Astrocyte of the hippocampus (primary cell): ENCODE results near the gene VAV1.
"Not testable (repeated sequence)": the region's sequence is repeated elsewhere in the genome, so short reads cannot be mapped to it uniquely, and the experiment has no call there.

Source experiments
- DNase-seq: peaks from one replicate; pipeline ENCODE4 v3.0.0; 2011; ENCODE audit warnings: low read depth, low spot score

Gene VAV1

DNA sequence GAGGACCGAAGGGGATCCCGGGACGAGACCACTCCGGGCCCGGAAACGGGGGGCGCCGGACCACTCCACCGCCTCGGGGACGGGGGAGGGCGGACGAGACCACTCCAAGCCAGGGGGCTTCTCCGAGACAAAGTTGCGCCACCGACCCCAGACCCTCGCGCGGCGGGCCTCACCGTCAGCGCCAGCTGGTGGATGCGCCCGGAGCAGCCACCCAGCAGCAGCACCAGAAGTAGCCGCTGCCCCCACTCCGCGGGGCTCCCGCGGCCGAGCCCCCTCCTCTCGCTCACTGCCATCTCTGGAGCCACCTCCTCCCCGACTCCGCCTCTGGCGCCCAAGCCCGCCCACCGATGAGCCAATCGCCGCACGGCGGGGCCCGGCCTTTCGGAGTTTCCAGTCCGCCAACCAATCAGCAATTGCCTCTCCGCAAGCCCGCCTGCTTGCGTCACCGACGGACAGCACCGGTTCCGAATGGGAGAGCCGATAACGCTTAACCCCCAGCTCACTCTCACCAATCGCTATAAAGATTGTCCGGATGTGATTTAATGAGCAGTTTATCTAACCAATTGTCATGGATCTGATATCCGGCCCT lies 35.1 kb upstream of the VAV1 start, which contains the start of gene GPR108:
TSS of gene GPR108 (minus strand) at position 297 of the 589 bp plus-strand sequence. CDS start at position 293, 4 bp downstream.
- DNase-seq, result peak; percentile 100

DNA sequence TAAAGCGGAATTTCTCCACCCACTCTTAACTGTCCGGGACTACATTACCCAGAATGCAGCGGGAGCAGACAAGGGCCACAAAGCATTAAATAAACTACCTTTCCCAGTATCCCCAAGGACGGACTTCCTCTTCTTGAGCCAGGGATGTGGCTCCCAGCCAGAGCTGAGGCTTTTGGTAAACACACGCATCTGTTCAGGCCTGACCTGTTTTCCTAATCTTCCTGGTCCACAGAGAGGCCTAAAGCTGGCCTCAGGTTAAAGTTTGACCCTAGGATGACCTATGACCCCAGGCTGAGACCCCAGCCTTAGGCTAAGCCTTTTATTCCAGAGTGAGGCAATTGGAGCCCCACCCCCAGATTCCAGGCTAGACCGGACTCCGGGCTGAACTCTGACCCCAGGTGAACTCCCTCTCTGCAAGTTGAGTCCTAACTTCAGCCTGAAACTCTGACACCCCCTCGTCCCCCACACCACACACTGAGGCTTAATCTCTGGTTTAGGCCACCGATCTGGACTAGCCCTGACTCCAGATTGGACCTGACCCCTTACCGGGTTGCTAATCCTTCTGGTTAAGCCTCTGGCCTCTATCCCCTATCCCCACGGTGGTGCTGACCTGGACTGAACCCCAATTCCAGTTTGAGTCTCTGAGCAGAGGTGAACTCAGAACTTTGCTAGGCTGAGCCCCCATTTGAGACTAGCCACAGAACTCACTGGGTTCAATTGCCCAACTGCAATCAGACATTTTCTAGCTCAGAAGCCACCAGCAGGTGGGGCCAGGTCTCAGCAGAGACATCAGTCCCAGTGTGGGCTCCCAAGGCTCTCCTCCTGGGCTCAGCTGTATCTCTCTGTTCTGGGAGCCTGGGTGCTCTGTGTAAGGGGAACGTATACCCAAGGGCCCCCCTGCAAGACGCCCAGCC lies 34.4 kb upstream of the VAV1 start:
- peak; percentile 88 for DNase-seq

DNA sequence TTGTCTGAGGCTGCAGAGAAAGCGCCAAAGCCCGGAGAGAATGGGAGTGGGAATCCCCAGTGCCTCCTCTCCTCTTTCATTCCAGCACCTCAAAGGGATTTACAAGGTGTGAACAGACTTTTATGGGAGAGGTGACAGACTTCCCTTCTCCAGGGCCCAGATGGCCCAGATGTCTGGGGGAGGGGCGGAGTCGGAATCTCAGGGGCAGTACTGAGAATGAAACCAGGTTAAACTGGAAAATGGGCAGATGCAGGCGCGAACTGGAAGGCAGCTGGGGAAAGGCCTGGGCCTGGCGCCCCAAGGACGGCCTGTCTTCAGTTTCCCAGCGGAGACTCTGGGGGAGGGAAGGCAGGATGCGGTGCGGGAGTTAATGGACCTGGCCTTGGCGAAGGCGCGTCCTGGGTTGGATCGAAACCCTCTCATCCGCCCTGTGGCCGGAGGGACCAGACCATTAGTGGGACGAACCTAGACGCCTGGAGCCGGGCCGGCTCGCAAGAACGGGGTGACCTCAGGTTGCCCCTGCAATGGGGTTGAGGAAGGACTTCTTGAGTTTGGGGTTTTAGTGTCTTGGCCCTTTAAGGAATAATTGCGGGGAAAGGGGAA lies 33.6 kb upstream of the VAV1 start:
- DNase-seq, result peak; percentile 40

DNA sequence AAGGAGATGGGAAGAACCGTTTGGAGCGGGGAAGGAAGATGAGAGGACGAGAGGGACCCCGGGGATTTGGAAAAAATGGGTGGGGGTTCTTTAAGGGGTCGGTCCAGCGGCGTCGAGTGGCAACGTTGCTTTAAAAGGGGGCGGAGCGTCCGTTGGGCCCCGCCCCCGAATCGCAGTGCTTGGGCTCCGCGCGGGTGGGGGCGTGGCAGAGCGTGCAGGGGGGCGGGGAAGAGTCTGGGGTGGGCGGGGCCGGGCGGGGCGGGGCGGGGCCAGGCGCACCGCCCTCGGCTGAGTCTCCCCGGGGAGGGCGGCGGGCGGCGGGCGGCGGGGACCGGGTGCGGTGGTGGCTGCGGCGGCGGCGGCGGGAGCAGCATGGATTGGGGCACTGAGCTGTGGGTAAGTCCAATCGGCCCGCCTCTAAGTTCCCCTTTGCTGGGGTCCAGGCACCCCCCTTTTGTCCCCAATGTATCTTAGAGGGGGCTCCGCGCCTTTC lies 33.1 kb upstream of the VAV1 start, which contains the start of gene TRIP10:
TSS of gene TRIP10 (plus strand) at position 291 of the 493 bp plus-strand sequence. CDS start at position 373, 82 bp downstream.
- peak; percentile 90 for DNase-seq

DNA sequence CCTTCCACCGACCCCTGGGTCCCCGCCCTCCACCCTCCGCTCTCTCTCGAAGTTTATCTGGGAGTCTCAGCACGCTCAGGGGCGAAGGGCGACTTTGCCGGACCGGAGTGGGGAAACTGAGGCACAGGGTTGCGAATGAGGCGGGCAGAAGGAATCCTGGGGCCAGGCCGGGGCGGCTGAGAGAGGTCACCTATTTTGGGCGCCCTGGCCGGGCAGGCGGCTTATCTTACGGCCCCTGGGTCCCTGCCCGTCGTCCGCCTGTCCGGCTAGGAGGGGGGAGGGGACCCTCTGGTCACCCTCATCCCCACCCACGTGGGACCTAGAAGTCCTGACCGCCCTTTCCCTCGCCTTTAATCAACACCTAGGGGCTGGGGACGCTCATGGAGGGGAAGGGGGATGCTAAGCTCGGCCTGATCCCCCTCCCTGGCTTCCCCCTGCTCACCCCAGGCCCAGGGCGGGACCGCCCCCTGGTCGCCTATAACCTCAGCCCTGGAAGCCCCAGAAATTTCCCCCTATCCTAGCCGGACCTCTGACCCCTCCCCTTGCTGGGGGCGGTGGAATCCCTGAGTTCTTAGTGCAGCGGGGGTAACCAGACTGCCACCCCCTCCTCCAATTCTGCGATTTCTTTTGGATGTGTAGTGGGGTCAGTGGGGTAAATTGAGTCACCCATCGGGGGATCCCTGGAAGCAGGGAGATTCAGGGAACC lies 32.5 kb upstream of the VAV1 start:
- peak; percentile 49 for DNase-seq

DNA sequence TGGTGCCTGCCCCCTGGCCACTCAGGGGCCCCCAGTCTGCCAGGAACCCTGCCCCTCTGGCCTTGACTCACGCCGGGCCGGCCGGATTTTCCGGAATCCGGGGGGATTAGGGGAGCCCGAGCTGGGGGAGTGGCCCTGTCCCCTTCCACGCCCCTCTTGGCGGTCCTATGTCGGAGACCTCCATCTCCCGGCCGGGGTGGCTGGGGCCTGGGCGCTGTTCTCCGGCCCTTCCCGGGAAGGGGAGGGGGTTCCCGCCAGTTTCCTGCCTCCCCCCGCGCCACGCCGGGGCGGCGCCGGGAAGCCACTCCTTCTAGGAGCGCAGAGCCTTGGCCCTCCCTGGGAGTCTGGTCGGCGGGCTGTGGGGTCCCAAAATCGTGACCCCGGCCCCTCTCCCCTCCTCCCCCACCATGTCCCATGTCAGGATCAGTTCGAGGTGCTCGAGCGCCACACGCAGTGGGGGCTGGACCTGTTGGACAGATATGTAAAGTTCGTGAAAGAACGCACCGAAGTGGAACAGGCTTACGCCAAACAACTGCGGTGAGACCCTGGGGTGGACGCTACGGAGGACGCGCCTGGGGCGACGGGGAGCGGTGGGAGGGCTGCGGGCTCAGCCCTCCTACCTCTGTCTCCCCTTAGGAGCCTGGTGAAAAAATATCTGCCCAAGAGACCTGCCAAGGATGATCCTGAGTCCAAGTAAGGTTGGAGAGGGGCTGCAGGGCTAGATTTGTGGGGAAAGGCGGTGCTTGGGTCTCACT lies 31.7 kb upstream of the VAV1 start:
- DNase-seq, result peak; percentile 62

DNA sequence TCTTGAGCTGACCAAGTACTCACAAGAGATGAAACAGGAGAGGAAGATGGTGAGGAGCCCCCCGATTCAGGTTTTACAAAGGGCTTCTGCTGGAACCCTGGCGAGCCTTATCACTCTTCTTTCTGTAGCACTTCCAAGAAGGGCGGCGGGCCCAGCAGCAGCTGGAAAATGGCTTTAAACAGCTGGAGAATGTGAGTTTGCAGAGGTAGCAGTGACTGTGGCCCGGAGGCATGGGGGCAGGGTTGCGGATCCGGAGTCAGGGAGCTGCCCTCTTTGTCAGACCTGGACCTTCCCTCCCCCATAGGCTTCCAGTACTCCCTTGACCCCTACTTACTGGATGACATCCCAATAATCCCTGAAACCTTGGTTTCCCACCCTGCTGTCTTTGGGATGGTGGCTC lies 29.4 kb upstream of the VAV1 start:
- no peak for DNase-seq

DNA sequence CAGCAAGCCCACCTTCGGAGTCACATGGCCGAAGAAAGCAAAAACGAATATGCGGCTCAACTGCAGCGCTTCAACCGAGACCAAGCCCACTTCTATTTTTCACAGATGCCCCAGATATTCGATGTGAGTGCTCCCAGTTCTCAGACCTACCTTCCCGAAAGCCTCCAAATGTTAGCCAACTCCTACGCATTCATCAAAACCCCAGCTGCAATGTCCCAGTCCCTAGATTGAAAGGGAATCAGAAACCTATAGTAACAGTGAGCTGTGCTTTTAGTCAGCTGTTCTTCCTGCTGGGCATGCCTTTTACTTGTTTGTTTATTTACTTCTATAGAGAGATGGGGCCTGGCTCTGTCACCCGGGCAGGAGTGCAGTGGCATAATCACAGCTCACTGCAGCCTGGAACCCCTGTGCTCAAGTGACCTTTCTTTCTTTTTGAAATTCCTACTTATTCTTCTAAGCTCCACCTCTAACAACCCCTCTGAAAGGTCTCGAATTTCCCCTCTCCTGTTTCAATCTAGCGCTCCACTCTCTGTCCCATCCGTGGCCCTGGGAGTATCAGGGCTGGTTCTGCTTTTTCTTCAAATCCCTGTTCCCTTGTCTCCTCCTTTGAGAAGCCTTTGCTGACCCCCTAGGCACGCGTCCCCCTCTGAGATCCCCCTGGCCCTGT lies 28.7 kb upstream of the VAV1 start:
- no peak for DNase-seq

DNA sequence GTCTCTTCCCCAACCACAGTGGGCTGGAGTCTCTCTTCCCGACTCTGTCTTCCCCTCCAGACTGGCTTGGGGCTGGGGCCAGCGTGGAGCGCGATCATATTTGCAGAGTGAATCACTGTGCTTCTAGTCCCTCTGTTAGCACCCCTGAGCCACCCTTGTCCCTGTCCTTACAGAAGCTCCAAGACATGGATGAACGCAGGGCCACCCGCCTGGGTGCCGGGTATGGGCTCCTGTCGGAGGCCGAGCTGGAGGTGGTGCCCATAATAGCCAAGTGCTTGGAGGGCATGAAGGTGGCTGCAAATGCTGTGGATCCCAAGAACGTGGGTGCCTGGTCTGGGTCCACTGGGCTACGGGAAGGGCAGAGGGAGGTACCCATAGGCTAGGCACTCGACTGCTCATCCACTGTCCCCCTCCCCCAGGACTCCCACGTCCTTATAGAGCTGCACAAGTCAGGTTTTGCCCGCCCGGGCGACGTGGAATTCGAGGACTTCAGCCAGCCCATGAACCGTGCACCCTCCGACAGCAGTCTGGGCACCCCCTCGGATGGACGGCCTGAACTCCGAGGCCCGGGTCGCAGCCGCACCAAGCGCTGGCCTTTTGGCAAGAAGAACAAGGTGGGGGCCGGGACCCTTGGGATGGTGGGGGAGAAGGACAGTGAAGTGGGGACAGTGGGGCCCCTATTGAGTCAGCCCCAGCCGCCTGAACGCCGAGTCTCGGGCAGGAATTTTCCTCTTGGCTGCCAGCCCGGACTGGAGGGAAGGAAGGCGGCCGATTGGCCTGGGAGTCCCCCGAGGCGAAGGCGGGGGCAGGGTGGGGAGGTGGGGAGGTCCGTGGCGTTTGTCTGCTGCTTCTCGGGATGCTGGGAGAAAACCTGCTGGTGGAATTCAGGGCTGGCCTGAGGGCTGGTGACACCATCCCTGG lies 27.9 kb upstream of the VAV1 start:
- peak; percentile 96 for DNase-seq

DNA sequence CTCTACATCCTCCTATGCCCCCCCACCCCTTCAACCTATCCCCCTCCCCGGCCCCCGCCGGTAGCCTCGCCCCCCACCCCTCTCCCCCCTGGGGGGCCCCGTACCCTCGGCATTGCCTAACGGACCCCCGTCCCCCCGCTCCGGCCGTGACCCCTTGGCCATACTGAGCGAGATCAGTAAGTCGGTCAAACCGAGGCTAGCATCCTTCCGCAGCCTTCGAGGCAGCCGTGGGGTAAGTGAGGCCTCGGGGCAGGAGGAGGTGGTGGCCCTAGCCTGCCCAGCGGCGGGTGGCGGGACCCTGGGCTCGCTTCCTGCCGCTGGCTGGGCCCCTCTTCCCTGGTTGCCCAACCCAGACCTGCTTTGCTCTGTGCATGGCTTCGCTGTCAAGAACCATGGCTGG lies 26.5 kb upstream of the VAV1 start:
- DNase-seq, result no peak

DNA sequence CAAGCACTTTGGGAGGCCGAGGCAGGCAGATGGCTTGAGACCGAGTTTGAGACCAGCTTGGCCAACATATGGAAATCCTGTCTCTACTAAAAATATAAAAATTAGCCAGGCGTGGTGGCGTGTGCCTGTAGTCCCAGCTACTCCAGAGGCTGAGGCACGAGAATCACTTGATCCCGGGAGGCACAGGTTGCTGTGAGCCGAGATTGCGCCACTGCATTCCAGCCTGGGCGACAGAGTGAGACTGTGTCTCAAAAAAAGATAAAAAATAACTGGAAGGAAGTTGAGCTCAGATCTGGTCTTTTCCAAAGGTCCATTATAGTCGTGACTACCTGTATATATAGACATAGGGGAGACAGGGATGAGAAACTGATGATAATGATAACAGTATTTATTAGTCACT lies 24.0 kb upstream of the VAV1 start:
- DNase-seq, result not testable (repeated sequence)

DNA sequence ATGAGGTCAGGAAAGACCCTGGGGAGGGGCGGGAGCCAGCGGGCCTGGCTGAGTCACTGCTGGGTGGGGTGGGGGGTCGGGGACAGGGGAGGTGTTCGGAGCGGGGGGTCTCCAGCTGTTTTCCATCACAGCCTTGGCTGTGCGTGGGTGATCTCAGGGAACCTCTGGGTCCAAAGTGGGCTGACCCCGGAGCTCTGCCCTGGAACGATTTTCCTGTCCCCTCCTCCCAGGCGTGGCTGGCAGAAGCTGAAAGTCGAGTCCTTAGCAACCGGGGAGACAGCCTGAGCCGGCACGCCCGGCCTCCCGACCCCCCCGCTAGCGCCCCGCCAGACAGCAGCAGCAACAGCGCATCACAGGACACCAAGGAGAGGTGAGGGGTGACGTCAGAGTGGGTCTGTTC lies 22.4 kb upstream of the VAV1 start:
- no peak for DNase-seq

DNA sequence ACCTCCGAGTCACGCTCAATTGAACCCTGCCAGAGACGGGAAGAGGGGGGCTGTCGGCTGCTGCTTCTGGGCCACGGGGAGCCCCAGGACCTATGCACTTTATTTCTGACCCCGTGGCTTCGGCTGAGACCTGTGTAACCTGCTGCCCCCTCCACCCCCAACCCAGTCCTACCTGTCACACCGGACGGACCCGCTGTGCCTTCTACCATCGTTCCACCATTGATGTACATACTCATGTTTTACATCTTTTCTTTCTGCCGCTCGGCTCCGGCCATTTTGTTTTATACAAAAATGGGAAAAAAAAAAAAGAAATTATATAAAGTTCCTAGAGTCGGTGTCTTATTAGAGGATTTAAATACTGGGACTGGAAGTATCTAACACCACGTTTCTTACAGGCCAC lies 21.3 kb upstream of the VAV1 start:
- DNase-seq, result no peak

DNA sequence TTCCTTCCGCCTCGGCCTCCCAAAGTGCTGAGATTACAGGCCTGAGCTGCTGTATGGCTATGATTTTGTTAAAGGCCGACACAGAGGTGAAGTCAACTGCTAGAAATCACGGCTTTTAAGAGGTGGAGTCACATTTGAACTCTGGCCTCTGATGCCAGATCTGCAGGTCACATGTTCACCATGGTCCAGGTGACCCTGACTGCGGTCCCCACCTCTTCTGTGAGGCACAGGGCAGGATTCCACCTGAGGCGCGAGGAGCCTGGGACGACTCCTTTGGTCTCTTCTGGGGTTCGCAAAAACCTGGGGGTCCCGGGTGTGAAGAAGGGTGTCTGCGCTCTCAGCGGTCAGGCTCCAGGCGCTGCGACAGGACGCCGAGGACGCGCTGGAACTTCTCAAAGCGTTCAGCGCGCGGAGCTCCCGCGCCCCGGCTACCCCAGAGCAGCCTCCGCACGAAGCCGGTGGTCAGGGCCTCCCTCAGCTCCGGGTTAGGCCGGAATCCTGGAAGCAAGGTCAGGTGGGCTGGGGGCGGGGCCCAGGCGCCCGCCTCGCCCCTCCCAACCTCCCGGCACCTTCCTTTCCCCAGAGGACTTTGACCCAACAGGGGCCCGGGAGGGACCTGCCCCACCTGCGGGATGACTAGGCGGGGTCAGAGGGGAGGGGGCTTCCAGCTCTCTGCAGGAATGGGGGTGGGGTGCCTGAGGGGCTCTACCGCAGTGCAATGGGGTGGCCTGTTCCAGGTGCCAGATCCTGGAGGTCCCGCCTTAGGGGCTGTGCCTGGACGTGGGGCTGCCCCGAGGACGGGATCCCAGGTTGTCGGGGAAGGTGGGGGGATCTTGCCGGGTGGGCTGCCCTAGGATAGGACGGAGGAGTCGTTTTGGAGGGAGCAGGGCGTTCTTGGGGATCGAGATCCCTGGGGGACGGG lies 20.0 kb upstream of the VAV1 start:
- DNase-seq, result no peak

DNA sequence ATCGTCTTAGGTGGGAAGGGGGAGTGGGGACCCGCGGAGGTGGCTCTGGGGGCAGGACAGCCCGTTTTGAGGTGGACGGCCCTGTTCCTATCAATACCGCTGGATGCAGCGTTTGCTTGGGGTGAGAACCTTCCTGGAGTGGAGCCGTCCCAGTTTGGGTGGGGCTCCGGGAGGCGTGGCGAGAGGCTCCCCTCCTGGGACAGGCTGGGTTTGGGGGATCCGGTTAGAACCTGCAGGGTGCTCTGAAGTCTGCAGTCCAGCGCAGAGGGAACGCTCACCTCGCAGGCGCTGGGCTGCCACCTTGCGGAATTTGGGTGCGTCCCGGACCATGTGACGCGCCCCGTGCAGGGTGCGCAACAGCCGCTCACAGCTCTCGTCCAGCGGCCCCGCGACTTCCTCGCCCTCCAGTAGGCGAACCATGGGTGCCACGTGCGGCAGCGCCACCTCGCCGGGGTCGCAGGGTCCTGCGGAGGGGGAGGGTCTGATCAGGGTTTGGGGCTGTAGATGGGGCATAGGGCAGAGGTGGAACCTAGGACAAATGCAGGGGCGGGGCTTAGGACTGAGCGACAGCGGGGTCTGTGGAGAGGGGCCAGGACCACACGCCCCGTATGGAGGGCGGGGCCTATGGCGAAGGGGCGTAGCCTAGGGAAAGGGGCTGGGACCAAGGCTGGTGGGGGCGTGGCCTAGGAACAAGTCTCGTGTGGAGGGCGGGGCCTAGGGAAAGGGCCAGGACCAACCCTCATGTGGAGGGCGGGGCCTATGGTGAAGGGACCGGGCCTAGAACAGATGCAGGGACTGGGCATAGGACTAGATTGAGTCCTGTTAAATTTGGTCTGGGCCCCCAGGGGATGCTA lies 19.1 kb upstream of the VAV1 start:
- DNase-seq, result peak; percentile 78

DNA sequence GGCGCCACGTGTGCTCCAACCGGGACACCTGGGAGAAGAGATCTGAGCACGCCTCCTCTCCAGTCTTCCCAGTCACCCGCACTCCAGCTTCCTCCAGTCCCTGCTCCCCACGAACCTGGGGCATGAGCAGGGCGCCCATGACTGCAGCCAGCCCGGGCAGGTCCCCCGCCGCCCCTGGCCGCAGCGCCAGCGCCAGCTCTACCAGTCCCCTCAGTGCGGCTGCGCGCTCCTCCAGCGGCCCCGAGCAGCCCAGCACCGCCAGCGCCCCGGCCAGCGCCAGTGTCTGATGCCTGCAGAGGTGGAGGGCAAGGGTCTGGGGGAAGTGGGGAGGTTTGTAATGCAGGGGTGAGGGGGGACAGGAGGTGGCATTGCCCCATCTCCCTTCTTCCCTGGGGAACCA lies 18.4 kb upstream of the VAV1 start:
- DNase-seq, result no peak
